A673 (cell line): ENCODE results near the gene SHLD2.
"Not testable (repeated sequence)": the region's sequence is repeated elsewhere in the genome, so short reads cannot be mapped to it uniquely, and the experiment has no call there.

Experiments
- EZH2 ChIP-seq: fragments of 200-600 bp; sonication (generic); IDR thresholded peaks from 2 replicates; pipeline ENCODE4 v1.6.1; 2017; ENCODE audit warnings: borderline replicate concordance, low read depth, mild to moderate bottlenecking, mixed read lengths, antibody characterized with exemption, low read length; ENCODE audit not compliant: poor library complexity, severe bottlenecking
- TF ChIP-seq, protein P1 (sequence below): fragments of 300-800, 200-600 bp; sonication (generic); conservative IDR thresholded peaks from 2 replicates; pipeline ENCODE4 v1.5.1; 2017; ENCODE audit warnings: low read depth, mild to moderate bottlenecking, antibody characterized with exemption, low read length, moderate library complexity, mixed read lengths

DNA sequence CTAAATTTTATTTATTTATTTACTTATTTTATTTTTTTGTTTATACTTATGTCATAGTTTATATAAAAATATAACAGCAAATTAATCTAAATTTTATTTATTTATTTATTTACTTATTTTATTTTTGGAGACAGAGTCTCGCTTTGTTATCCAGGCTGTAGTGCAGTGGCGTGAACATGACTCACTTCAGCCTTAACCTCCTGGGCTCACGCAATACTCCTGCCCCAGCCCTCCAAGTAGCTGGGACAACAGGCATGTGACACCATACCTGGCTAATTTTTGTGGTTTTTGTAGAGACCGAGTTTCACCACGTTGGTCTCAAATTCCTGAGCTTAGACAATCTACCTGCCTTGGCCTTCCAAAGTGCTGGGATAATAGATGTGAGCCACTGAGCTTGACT is 115.3 kb downstream of the SHLD2 start:
- TF ChIP-seq, protein P1, sequence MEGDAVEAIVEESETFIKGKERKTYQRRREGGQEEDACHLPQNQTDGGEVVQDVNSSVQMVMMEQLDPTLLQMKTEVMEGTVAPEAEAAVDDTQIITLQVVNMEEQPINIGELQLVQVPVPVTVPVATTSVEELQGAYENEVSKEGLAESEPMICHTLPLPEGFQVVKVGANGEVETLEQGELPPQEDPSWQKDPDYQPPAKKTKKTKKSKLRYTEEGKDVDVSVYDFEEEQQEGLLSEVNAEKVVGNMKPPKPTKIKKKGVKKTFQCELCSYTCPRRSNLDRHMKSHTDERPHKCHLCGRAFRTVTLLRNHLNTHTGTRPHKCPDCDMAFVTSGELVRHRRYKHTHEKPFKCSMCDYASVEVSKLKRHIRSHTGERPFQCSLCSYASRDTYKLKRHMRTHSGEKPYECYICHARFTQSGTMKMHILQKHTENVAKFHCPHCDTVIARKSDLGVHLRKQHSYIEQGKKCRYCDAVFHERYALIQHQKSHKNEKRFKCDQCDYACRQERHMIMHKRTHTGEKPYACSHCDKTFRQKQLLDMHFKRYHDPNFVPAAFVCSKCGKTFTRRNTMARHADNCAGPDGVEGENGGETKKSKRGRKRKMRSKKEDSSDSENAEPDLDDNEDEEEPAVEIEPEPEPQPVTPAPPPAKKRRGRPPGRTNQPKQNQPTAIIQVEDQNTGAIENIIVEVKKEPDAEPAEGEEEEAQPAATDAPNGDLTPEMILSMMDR = not testable (repeated sequence)
- TF ChIP-seq EZH2 = not testable (repeated sequence)
